ENCODE results near the gene TNIK.

- TF ChIP-seq POLR2A (IDR thresholded peaks at IDR 0.05) (no peak), CTCF (IDR thresholded peaks at IDR 0.05) (no peak)
Observed at GRCh38 chr3:171013822-171014748, 446.1 kb downstream of the TNIK start.

Data from uterus (tissue), 2 donors.